ENCODE data around the gene ATP2C2.

DNA sequence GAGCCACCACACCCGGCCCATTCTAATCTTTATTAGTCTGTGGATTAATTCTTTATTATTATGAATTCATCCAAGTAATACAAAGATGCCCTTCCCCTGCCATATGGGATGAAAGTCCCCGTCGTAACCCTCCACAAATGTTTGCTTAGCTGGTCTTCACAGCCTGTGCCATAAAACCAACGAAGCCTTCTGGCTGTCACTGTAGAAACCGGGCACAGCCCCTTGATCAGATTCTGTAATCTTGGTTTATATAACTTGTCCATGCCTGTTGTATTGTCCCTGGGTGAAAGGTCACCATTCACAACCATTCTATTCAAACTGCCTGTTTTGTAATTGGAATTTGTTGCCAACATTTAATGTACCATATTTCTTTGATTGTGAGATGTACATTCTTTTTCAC, 66.5 kb downstream of the ATP2C2 start:
- TF ChIP-seq CTCF (IDR thresholded peaks at IDR 0.05; ENCODE audit: insufficient read depth, low read length, poor library complexity, severe bottlenecking) (no peak), EZH2phosphoT487 (conservative IDR thresholded peaks at IDR 0.05; ENCODE audit: low read length) (no peak)

All from SU-DHL-6 (cell line).